HG03575 (cell line): Measurements from ENCODE around the gene KCNQ5.

ENCODE experiments used
- ATAC-seq: cut with Tn5 transposase; IDR thresholded peaks from one replicate; pipeline ENCODE4 v1.9.1; 2021; ENCODE audit not compliant: unreplicated experiment, insufficient number of reproducible peaks, low FRiP score; ENCODE audit errors: extremely low read depth

Gene KCNQ5

GRCh38 chr6:72820906-72821305 lies 199.0 kb downstream of the KCNQ5 start:
- ATAC-seq: no peak

GRCh38 chr6:72822023-72822422 lies 200.2 kb downstream of the KCNQ5 start:
- no peak for ATAC-seq

- no peak for ATAC-seq
These were observed 200.8 kb downstream of the KCNQ5 start for GRCh38 chr6:72822691-72823090.

GRCh38 chr6:72824833-72825232 lies 203.0 kb downstream of the KCNQ5 start:
- ATAC-seq: peak; percentile 50

GRCh38 chr6:72825315-72825911 lies 203.5 kb downstream of the KCNQ5 start:
- no peak for ATAC-seq

GRCh38 chr6:72826037-72826436 lies 204.2 kb downstream of the KCNQ5 start:
- ATAC-seq: no peak

GRCh38 chr6:72826744-72827438 lies 205.0 kb downstream of the KCNQ5 start:
- ATAC-seq: no peak

GRCh38 chr6:72828904-72829303 lies 207.0 kb downstream of the KCNQ5 start:
- no peak for ATAC-seq

GRCh38 chr6:72832271-72832670 lies 210.4 kb downstream of the KCNQ5 start:
- ATAC-seq: no peak

GRCh38 chr6:72835749-72836148 lies 213.9 kb downstream of the KCNQ5 start:
- ATAC-seq: no peak

- no peak for ATAC-seq
These were observed 215.1 kb downstream of the KCNQ5 start for GRCh38 chr6:72836971-72837370.

GRCh38 chr6:72841195-72841594 lies 219.3 kb downstream of the KCNQ5 start:
- ATAC-seq: no peak

- ATAC-seq: no peak
These were observed 220.3 kb downstream of the KCNQ5 start for GRCh38 chr6:72842140-72842539.

GRCh38 chr6:72844614-72845013 lies 222.8 kb downstream of the KCNQ5 start:
- ATAC-seq: no peak

GRCh38 chr6:72849346-72849745 lies 227.5 kb downstream of the KCNQ5 start:
- no peak for ATAC-seq

GRCh38 chr6:72850040-72850439 lies 228.2 kb downstream of the KCNQ5 start:
- ATAC-seq: no peak

- ATAC-seq: no peak
These were observed 228.6 kb downstream of the KCNQ5 start for GRCh38 chr6:72850469-72850868.

- ATAC-seq: no peak
These were observed 233.6 kb downstream of the KCNQ5 start for GRCh38 chr6:72855471-72855870.

- ATAC-seq: no peak
These were observed 234.9 kb downstream of the KCNQ5 start for GRCh38 chr6:72856801-72857200.

GRCh38 chr6:72857791-72858585 lies 236.1 kb downstream of the KCNQ5 start:
- ATAC-seq: no peak
